DOHH2 (cell line): Measurements from ENCODE around the gene RNU1-4.
"Not testable (repeated sequence)": the region's sequence is repeated elsewhere in the genome, so short reads cannot be mapped to it uniquely, and the experiment has no call there.

ENCODE experiments used
- H3F3A ChIP-seq: fragments of 200-600 bp; sonication (generic), shearing (Covaris generic); 2 replicates; pipeline ENCODE4 v1.6.0; 2016; ENCODE audit warnings: antibody characterized with exemption, mild to moderate bottlenecking; ENCODE audit not compliant: control insufficient read depth, insufficient read depth
- H3K27ac ChIP-seq: fragments of 200-600 bp; sonication (generic); 2 replicates; pipeline ENCODE4 v1.5.1; 2014; ENCODE audit warnings: low read depth, mild to moderate bottlenecking, low read length, moderate library complexity
- H3K27me3 ChIP-seq: fragments of 200-600 bp; sonication (generic); 2 replicates; pipeline ENCODE4 v1.6.1; 2014; ENCODE audit warnings: mild to moderate bottlenecking, low read length, mixed read lengths; ENCODE audit not compliant: control insufficient read depth
- H3K36me3 ChIP-seq: fragments of 200-600 bp; sonication (generic); 2 replicates; pipeline ENCODE4 v1.6.1; 2014; ENCODE audit warnings: mild to moderate bottlenecking, low read length, moderate library complexity, mixed read lengths; ENCODE audit not compliant: control insufficient read depth
- H3K4me1 ChIP-seq: fragments of 200-600 bp; sonication (generic); 2 replicates; pipeline ENCODE4 v1.6.1; 2014; ENCODE audit warnings: mild to moderate bottlenecking, low read length, mixed read lengths; ENCODE audit not compliant: control insufficient read depth
- H3K4me2 ChIP-seq: fragments of 200-600 bp; sonication (generic); 2 replicates; pipeline ENCODE4 v1.6.0; 2014; ENCODE audit warnings: mild to moderate bottlenecking, low read length, moderate library complexity
- H3K4me3 ChIP-seq: fragments of 200-600 bp; sonication (generic); 2 replicates; pipeline ENCODE4 v1.5.1; 2014; ENCODE audit warnings: mild to moderate bottlenecking, low read length, mixed read lengths
- H3K79me2 ChIP-seq: fragments of 200-600 bp; sonication (generic); 2 replicates; pipeline ENCODE4 v1.6.1; 2014; ENCODE audit warnings: mild to moderate bottlenecking, low read length, mixed read lengths; ENCODE audit not compliant: control insufficient read depth
- H3K9me2 ChIP-seq: fragments of 200-600 bp; sonication (generic); replicated peaks from 2 replicates; pipeline ENCODE4 v1.6.1; 2014; ENCODE audit warnings: mild to moderate bottlenecking, low read length, mixed read lengths; ENCODE audit not compliant: control insufficient read depth
- H3K9me3 ChIP-seq: fragments of 200-600 bp; sonication (generic); 2 replicates; pipeline ENCODE4 v1.6.1; 2014; ENCODE audit warnings: antibody characterized with exemption, low read length, mixed read lengths; ENCODE audit not compliant: control insufficient read depth, insufficient read depth
- H4K20me1 ChIP-seq: fragments of 200-600 bp; sonication (generic); 2 replicates; pipeline ENCODE4 v1.6.0; 2014; ENCODE audit warnings: low read depth, mild to moderate bottlenecking, antibody characterized with exemption, low read length, moderate library complexity; ENCODE audit not compliant: control insufficient read depth, insufficient read depth

RNU1-4 gene

DNA sequence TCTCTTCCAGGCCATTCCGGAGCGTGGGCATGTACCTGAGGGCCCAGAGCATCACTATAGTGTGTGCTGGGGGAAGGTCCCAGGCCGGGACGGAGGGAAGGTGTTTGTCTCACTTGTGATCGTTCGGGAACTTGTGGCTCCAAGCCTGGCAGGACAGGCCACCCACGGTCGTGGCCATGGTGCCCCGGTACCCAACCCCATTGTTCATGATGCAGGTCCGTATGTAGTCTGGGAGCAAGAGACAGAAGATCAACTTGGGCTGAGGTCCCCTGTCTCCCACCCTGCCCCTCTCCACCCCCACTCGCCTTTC lies 20.1 kb downstream of the RNU1-4 start:
- H3K27ac ChIP-seq, H3K4me1 ChIP-seq, H3K9me3 ChIP-seq, H3K79me2 ChIP-seq, H3K4me3 ChIP-seq, H3K36me3 ChIP-seq, H3K9me2 ChIP-seq, H4K20me1 ChIP-seq, H3K27me3 ChIP-seq, H3F3A ChIP-seq, H3K4me2 ChIP-seq: not testable (repeated sequence)

DNA sequence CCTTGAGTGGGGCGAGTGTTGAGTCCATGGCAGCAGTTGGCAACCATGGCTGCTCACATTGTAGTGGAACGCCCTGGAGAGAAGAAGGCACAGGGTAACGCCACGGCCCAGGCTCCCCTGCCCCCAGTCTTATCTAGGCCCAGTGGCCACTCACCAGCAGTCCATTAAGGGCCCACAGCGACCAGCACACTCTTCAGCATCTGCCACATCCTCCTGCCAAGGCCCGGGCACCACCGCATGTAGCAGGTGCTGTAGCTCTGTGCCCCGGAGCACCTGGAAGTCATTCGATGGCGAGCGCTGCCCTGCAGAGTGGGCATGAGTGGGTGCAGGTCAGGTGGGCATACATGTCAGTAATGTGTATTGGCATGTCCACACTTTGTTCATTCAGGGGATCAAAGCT lies 20.5 kb downstream of the RNU1-4 start:
- not testable (repeated sequence) for H3F3A ChIP-seq, H3K4me2 ChIP-seq, H4K20me1 ChIP-seq

DNA sequence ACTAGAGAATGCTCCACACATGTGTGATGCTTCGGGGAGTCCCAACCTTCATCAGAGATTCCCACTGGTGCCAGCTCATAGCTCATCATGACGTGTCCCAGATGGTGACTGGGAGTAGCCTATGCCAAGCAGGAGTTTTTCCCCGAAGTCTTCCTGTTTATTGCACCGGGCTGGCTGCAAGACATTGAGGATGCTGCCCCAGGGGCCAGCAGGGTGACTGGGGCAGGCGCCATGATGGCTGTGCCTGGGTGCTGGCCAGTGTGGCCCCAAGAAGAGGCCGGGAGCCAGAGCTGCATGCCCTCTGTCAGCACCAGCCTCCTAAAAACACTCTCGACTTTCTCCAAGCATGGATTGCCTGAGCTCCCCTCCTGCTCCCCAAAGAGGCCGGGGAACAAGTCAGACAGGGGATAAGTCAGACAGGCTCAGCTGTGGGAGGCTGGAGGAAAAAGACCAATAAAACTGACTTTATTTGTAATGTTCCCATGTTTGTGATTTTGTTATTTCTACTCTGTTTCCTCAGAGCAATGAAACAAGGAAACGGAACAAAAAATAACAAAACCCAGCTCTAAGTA lies 24.0 kb downstream of the RNU1-4 start:
- not testable (repeated sequence) for H3K27ac ChIP-seq, H3K27me3 ChIP-seq, H3K9me2 ChIP-seq, H3K79me2 ChIP-seq, H3K4me1 ChIP-seq, H4K20me1 ChIP-seq, H3K4me3 ChIP-seq, H3K4me2 ChIP-seq, H3K9me3 ChIP-seq, H3F3A ChIP-seq, H3K36me3 ChIP-seq

More for the DNA sequence above, 20.5 kb downstream of the RNU1-4 start:
- not testable (repeated sequence) for H3K36me3 ChIP-seq, H3K9me3 ChIP-seq, H3K9me2 ChIP-seq, H3K79me2 ChIP-seq, H3K4me1 ChIP-seq, H3K27ac ChIP-seq, H3K4me3 ChIP-seq, H3K27me3 ChIP-seq

DNA sequence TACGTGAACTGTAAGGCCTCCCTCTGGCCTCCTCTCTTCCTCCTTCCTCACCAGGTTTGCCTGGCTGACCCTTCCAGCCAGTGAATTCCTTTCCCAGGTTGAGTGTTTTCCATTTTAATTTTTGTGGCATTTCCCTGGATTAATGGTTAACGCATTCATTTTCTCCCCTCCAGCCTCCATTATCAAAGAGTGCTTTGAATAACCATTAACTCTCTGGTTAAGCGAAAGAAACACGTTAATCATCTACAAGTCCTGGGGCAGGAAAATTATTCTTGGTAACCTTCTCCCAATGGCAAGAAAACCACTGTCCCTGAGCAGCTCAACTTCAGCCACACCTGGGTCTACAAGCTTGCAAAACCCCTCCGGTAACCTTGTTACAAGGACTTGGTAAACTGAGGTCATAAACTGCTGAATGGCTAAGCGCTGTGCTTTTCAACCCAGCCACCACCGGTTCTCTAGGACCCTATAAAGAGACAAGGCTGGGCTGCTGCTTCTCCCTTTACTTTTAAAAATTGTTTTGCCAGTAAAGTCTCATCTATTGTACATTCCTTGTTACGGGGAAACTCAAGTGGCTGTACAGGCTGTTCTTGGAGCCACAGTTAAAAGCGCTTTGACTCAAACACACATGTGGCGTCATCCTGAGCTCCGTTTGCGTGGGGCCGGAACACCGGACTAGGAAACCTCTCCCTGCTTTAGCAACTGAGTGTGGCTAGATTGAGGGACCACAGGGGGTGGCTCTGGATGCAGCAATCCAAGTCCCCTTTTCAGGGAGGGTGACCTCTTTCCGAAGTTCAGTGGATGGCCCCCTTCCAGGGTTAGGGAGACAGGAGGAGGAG lies 24.7 kb downstream of the RNU1-4 start:
- H3F3A ChIP-seq, H3K4me2 ChIP-seq, H3K36me3 ChIP-seq, H3K9me3 ChIP-seq, H3K79me2 ChIP-seq, H3K27ac ChIP-seq, H3K9me2 ChIP-seq, H3K4me1 ChIP-seq, H4K20me1 ChIP-seq, H3K27me3 ChIP-seq, H3K4me3 ChIP-seq: not testable (repeated sequence)

GRCh38 chr1:16765731-16766605 lies 25.7 kb downstream of the RNU1-4 start:
- H3K27me3 ChIP-seq, H3K27ac ChIP-seq, H3K4me2 ChIP-seq, H3K9me3 ChIP-seq, H4K20me1 ChIP-seq, H3K36me3 ChIP-seq, H3K9me2 ChIP-seq, H3K4me1 ChIP-seq, H3F3A ChIP-seq, H3K79me2 ChIP-seq, H3K4me3 ChIP-seq: not testable (repeated sequence)

DNA sequence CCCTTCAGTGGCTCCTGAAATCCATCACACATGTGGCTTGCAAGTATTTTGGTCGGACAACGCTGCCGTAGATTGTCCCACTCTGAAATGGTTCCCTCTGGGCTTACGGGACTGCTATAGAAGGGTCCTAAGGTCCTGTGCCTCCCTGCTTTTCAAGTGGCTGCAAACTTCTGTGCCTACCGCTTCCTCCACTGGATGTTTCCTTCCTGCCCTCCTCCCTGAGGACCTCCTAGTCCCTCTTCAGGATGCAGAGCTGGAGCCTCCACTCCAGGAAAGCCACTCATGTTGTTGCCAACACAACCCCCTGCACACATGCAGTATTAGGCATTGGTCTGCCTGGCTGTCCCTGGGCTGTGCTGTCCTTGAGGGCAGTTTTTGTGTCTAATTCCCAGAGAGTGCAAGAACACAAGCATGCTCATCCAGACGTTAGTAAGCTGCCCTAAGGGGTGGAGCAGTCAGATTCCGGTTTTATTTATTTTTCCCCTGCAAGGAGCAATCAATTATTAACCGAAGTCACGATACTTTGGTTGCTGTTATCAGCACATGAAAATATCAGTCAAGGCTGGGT lies 26.5 kb downstream of the RNU1-4 start:
- H3K36me3 ChIP-seq, H4K20me1 ChIP-seq, H3K4me3 ChIP-seq, H3K9me3 ChIP-seq, H3K4me1 ChIP-seq, H3K27me3 ChIP-seq, H3K4me2 ChIP-seq, H3F3A ChIP-seq, H3K9me2 ChIP-seq, H3K79me2 ChIP-seq, H3K27ac ChIP-seq: not testable (repeated sequence)

DNA sequence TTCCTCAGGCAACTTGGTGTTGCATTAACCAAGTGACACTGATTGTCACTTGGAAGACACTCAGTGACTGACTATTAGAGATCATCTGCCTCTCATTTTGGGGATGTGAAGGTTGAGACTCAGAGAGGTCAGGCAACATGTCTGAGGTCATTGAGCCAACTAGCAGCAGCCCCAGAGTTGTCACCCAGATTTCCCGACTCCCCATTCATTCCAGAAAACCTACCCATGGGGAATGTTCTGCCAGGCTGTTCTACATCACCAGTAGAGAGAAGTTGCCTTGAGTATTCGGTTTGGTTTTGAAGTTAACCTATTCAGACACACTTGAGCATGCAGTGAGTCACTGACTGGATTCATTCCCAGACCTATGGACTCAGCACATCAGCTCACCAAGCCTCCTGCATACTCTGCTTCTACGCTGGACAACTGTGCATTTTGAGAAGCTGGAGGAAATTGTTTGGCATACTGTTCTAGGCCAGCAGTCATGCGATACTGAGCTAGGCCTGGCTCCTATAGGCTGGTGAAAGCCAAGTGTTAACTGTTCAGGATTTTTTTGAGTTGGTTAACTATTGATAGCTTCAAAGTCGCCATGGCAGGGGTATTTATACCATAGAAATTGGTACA lies 29.9 kb downstream of the RNU1-4 start:
- H3K27me3 ChIP-seq, result peaks cover 14% of the 10 kb centered on the region
- H3K4me2 ChIP-seq, H4K20me1 ChIP-seq, H3K4me3 ChIP-seq, H3K36me3 ChIP-seq, H3F3A ChIP-seq, H3K79me2 ChIP-seq, H3K27ac ChIP-seq, H3K4me1 ChIP-seq, H3K9me3 ChIP-seq, H3K9me2 ChIP-seq: not testable (repeated sequence)
